Measurements from ENCODE around the gene VAT1. TPM values are rescaled to one million over a fixed set of nuclear protein-coding genes. Genes with fewer than 3 reads are reported as not detected.
"Not testable (repeated sequence)": the region's sequence is repeated elsewhere in the genome, so short reads cannot be mapped to it uniquely, and the experiment has no call there.

Gene VAT1
- total RNA-seq, 2 donors from 2014 or later, result 89.1 to 255 TPM

DNA sequence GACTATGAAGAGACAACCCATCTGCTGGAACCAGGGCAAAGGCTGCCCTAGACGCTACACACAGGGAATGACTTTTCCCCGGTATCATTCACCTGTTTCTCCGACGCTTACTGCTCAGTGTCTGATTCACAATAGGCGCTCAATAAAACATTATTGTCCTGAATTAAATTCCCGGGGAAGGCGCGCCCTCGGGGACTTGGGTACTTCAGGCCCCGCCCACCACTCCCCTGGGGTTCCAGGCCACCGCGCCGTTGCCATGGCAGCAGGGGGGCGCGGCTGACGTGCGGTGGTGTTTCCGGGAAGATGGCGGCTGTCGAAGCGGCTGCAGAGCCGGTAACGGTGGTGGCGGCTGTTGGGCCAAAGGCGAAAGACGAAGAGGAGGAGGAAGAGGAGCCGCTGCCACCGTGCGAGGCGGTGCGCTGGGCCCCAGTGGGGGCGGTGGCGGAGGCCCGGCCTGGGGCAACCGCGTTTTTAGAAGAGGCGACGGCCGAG is 41.9 kb downstream of the VAT1 start, which contains the start of gene RUNDC1:
TSS of gene RUNDC1 (plus strand) at position 292 of the 492 bp plus-strand sequence. CDS start at position 304, 12 bp downstream.
- Histone ChIP-seq H3K4me1 (replicated peaks) (peaks cover 5% of the 10 kb centered on the region), H3K4me3 (peak within 1 kb of the TSS; percentile 72 to 93), H3K27ac (peak within 1 kb of the TSS; percentile 88 to 95), H3K27me3 (replicated peaks; ENCODE audit: insufficient read depth) (no peaks in the 10 kb centered on the region), H3K36me3 (no peaks in the 10 kb centered on the region), H3K9me3 (no peaks in the 10 kb centered on the region)
- intact Hi-C loops (cut with DNase I), result loop anchor here (2.0 kb wide), 1 partner anchor 18 kb away; the partner anchor contains the start of gene RPL27
- peak; percentile 94 for DNase-seq (ENCODE audit: low spot score)
- under 1% methylated on average over 39 of the region's 39 CpGs for WGBS
- peak; percentile 61 for TF ChIP-seq POLR2A (IDR thresholded peaks at IDR 0.05)
- TF ChIP-seq, protein P1, sequence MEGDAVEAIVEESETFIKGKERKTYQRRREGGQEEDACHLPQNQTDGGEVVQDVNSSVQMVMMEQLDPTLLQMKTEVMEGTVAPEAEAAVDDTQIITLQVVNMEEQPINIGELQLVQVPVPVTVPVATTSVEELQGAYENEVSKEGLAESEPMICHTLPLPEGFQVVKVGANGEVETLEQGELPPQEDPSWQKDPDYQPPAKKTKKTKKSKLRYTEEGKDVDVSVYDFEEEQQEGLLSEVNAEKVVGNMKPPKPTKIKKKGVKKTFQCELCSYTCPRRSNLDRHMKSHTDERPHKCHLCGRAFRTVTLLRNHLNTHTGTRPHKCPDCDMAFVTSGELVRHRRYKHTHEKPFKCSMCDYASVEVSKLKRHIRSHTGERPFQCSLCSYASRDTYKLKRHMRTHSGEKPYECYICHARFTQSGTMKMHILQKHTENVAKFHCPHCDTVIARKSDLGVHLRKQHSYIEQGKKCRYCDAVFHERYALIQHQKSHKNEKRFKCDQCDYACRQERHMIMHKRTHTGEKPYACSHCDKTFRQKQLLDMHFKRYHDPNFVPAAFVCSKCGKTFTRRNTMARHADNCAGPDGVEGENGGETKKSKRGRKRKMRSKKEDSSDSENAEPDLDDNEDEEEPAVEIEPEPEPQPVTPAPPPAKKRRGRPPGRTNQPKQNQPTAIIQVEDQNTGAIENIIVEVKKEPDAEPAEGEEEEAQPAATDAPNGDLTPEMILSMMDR (IDR thresholded peaks at IDR 0.05), result no peak
- TF ChIP-seq POLR2AphosphoS5 (IDR thresholded peaks at IDR 0.05), result peak; percentile 88

DNA sequence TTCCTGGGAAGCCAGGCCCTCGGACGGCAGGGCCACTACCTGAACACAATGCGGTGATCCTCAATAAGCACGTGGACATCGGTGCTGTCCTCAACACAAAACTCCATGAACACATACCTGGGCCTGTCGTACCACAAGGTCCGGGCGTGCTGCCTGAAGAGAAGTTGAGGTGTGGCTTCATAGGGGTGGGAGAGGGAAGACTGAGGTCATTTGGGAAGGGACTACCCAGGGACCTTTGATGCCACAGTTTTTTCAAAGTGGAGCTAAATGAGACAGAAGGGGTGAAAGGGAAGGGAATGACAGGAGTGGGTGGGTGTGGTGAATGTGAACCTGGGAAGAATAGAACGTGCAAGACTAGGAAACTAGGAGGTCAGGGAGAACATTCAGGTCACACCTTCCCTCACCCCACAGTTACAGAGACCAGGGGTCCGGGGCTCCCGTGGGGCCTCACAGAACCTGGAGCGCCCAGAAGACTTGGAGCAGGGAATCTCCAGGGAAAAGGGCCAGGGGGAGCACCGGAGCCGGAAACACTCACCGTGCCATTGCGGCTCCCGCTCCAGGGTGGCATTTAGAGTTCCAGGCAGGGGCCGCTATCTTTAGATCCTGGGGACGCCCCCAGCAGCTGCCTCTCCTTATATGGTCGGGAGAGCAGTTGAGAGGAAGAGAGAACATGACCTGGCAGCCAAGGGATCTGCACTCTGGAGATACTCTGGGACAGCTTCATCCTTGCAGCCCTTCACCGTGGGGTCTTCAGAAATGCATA is 42.5 kb downstream of the VAT1 start, which contains the start of gene PTGES3L:
TSS of gene PTGES3L (minus strand) at position 570 of the 763 bp plus-strand sequence. CDS start at position 543, 27 bp downstream.
- H3K27me3 ChIP-seq (replicated peaks; ENCODE audit: insufficient read depth), result no peaks in the 10 kb centered on the region
- DNase-seq (ENCODE audit: low spot score), result peak; percentile 28
- peaks cover 2% of the 10 kb centered on the region for H3K4me1 ChIP-seq (replicated peaks)
- peak within 1 kb of the TSS; percentile 88 to 95 for H3K27ac ChIP-seq
- intact Hi-C loops (cut with DNase I), result loop anchor here (2.0 kb wide), 1 partner anchor 19 kb away; the partner anchor contains the start of gene RPL27
- H3K9me3 ChIP-seq, result no peaks in the 10 kb centered on the region
- 29% methylated on average over 21 of the region's 21 CpGs for WGBS
- H3K4me3 ChIP-seq, result peak within 1 kb of the TSS; percentile 72 to 93
- no peaks in the 10 kb centered on the region for H3K36me3 ChIP-seq
- TF ChIP-seq POLR2A (IDR thresholded peaks at IDR 0.05) (no peak), POLR2AphosphoS5 (IDR thresholded peaks at IDR 0.05) (no peak)
- TF ChIP-seq, protein P1 (IDR thresholded peaks at IDR 0.05), result no peak

DNA sequence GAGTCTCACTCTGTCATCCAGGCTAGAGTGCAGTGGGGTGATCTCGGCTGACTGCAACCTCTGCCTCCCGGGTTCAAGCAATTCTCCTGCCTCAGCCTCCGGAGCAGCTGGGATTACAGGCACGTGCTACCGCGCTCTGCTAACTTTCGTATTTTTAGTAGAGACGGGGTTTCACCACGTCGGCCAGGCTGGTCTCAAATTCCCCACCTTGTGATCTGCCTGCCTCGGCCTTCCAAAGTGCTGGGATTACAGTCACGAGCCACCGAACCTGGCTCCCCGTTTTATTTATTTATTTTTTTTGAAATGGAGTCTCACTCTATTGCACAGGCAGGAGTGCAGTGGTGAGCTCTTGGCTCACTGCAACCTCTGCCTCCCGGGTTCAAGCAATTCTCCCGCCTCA is 46.5 kb downstream of the VAT1 start:
- H3K27ac ChIP-seq; H3K4me3 ChIP-seq; H3K27me3 ChIP-seq (replicated peaks; ENCODE audit: insufficient read depth); H3K4me1 ChIP-seq (replicated peaks); DNase-seq (ENCODE audit: low spot score); H3K9me3 ChIP-seq; H3K36me3 ChIP-seq; intact Hi-C loops (cut with DNase I): not testable (repeated sequence)
- WGBS, result 91% methylated on average over 16 of the region's 16 CpGs

DNA sequence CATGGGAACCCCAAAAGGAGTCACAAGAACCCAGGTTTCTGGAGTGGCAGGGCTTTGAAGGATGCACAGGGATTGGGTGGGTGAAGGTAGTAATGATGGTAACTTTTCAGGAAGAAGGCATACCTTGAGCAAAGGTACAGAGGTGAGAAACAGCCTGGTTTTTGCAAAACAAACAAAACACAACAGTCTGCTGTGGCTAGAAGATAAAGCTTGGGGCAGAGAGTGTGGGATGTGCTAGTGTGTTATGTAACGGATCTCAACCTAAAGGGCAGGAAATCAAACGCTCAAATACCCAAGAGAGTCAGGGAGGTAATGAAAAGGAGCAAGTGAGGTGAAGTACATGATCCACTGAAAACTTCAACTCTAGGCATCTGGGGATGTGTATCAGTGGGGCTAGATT is 46.9 kb downstream of the VAT1 start:
- H3K27me3 ChIP-seq (replicated peaks; ENCODE audit: insufficient read depth), result no peaks in the 10 kb centered on the region
- 58% methylated on average over 2 of the region's 2 CpGs for WGBS
- no peaks in the 10 kb centered on the region for H3K4me1 ChIP-seq (replicated peaks)

DNA sequence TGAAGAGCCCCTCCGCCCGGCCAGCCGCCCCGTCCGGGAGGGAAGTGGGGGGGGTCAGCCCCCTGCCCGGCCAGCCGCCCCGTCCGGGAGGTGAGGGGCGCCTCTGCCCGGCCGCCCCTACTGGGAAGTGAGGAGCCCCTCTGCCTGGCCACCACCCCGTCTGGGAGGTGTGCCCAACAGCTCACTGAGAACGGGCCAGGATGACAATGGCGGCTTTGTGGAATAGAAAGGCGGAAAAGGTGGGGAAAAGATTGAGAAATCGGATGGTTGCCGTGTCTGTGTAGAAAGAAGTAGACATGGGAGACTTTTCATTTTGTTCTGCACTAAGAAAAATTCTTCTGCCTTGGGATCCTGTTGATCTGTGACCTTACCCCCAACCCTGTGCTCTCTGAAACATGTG is 48.9 kb downstream of the VAT1 start:
- DNase-seq (ENCODE audit: low spot score); H3K36me3 ChIP-seq; intact Hi-C loops (cut with DNase I); H3K9me3 ChIP-seq; H3K4me1 ChIP-seq (replicated peaks); H3K27me3 ChIP-seq (replicated peaks; ENCODE audit: insufficient read depth); H3K27ac ChIP-seq; H3K4me3 ChIP-seq: not testable (repeated sequence)
- 73% methylated on average over 5 of the region's 18 CpGs for WGBS

More for the DNA sequence above, 46.9 kb downstream of the VAT1 start:
- intact Hi-C loops (cut with DNase I), result no loop called here
- DNase-seq (ENCODE audit: low spot score), result no peak
- H3K9me3 ChIP-seq, result no peaks in the 10 kb centered on the region
- TF ChIP-seq POLR2A (IDR thresholded peaks at IDR 0.05) (no peak), POLR2AphosphoS5 (IDR thresholded peaks at IDR 0.05) (no peak)
- TF ChIP-seq, protein P1 (IDR thresholded peaks at IDR 0.05), result no peak
- no peak overlapping the region for H3K27ac ChIP-seq
- H3K36me3 ChIP-seq, result no peaks in the 10 kb centered on the region
- no peak overlapping the region for H3K4me3 ChIP-seq

Measured in prostate gland (tissue), 2 donors.